ENCODE measurements around the gene TNS2.
"Not testable (repeated sequence)": the region's sequence is repeated elsewhere in the genome, so short reads cannot be mapped to it uniquely, and the experiment has no call there.

- not testable (repeated sequence) for TF ChIP-seq POLR2AphosphoS5, CTCF, POLR2A (IDR thresholded peaks at IDR 0.05)
These were observed 16.0 kb upstream of the TNS2 start for GRCh38 chr12:53033832-53034231.

All from prostate gland (tissue), 2 donors.